Thoracic aorta (tissue), 2 donors: ENCODE results near the gene CACNA2D4. TPM values are rescaled to one million over a fixed set of nuclear protein-coding genes. Genes with fewer than 3 reads are reported as not detected.
A peak's percentile ranks its signal among the peaks of the same experiment; 100 is the strongest.

Experiments used
- ATAC-seq: fragments of 150-250 bp; one replicate; pipeline ENCODE4 v1.8.0; 2017; ENCODE audit warnings: low read depth; ENCODE audit not compliant: insufficient number of reproducible peaks, low FRiP score
- DNase-seq: peaks from one replicate; pipeline ENCODE4 v3.0.0-alpha.2; 2020; ENCODE audit warnings: low spot score
- H3K27ac ChIP-seq, 2 donors: fragments of 200-600 bp; sonication (generic); 1 replicate in 1 of 2; 2 replicates in 1 of 2; pipeline ENCODE4 v1.5.1; 2016; ENCODE audit warnings: mild to moderate bottlenecking in 2 of 2, moderate library complexity in 2 of 2
- H3K27me3 ChIP-seq: fragments of 200-600 bp; sonication (generic); replicated peaks from 2 replicates; pipeline ENCODE4 v1.6.0; 2016; ENCODE audit warnings: mild to moderate bottlenecking; ENCODE audit not compliant: insufficient read depth
- H3K36me3 ChIP-seq: fragments of 200-600 bp; sonication (generic); one replicate; pipeline ENCODE4 v1.5.1; 2016
- H3K4me1 ChIP-seq, 2 donors: fragments of 200-600 bp; sonication (generic); 1 replicate in 1 of 2; 2 replicates in 1 of 2; pipeline versions ENCODE4 v1.5.1 to v1.6.0; 2016; ENCODE audit warnings: low read depth in 2 of 2, mild to moderate bottlenecking in 1 of 2; ENCODE audit not compliant: control insufficient read depth in 1 of 2
- H3K4me3 ChIP-seq: fragments of 200-600 bp; sonication (generic); 2 replicates; pipeline ENCODE4 v1.5.1; 2016; ENCODE audit warnings: mild to moderate bottlenecking
- H3K9me3 ChIP-seq: fragments of 200-600 bp; sonication (generic); 2 replicates; pipeline ENCODE4 v1.5.1; 2016
- CTCF ChIP-seq: fragments of 200-600 bp; sonication (generic); IDR thresholded peaks from one replicate; pipeline ENCODE4 v1.5.1; 2019; ENCODE audit warnings: antibody characterized with exemption
- total RNA-seq, 2 donors: library from RNA; depleted of rRNA; stranded (reverse); fragments of >200 nt; gene quantifications; one replicate each; pipeline versions ENCODE4 v1.1.0 to v1.2.3, GENCODE V29; 2016

The CACNA2D4 gene
- total RNA-seq, 2 donors from 2014 or later, result 8.7 to 12.3 TPM

GRCh38 chr12:1929241-1929984 lies 11.0 kb upstream of the CACNA2D4 start:
- Histone ChIP-seq H3K4me3 (no peak overlapping the region), H3K9me3 (no peaks in the 10 kb centered on the region), H3K27ac (no peak overlapping the region), H3K36me3 (no peaks in the 10 kb centered on the region), H3K27me3 (no peaks in the 10 kb centered on the region), H3K4me1 (peaks cover 20 to 73% of the 10 kb centered on the region in 2 donors)
- ATAC-seq (no peak), DNase-seq (no peak)
- TF ChIP-seq CTCF, result no peak

DNA sequence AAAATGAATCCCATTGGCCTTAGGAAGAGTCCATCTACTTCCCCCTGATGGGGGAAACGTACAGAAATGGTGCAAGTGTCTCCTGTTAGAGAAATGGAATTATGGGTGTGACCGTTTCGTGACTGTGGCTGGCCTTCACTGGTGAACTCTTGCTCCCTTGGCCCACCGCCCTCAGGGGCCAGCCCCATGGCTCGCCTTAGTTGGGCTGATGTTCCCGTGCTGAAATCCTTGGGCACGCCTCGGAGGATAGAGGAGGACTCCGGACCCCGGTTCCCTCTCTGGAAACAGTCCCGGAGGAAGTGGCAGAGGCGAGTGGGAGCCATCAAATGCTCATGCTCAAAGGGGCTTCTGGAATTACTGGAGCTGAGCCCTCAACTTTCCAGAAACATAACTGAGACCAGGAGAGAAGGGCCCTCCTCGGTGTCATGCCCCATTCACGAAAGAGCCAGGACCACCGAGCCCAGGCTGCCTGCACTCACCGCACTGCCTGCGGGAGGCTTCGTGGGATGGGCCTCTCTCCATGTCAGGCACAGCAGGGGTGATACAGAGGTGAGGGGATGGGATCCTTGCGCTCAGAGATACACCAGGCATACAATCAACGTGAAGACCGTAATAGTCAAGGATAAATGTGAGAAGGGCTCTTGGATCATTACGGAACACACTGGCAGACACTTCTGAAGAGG lies 10.1 kb upstream of the CACNA2D4 start:
- Histone ChIP-seq H3K9me3 (no peaks in the 10 kb centered on the region), H3K4me3 (no peak overlapping the region), H3K27me3 (no peaks in the 10 kb centered on the region), H3K4me1 (peaks cover 21 to 67% of the 10 kb centered on the region in 2 donors), H3K27ac (no peak overlapping the region), H3K36me3 (no peaks in the 10 kb centered on the region)
- no peak for DNase-seq
- no peak for TF ChIP-seq CTCF
- ATAC-seq, result no peak

GRCh38 chr12:1927751-1928351 lies 9.4 kb upstream of the CACNA2D4 start:
- no peak for DNase-seq
- Histone ChIP-seq H3K27me3 (no peaks in the 10 kb centered on the region), H3K4me1 (peaks cover 21 to 60% of the 10 kb centered on the region in 2 donors), H3K36me3 (no peaks in the 10 kb centered on the region), H3K9me3 (no peaks in the 10 kb centered on the region), H3K4me3 (no peak overlapping the region), H3K27ac (no peak overlapping the region)
- ATAC-seq, result peak; percentile 33
- TF ChIP-seq CTCF, result no peak

GRCh38 chr12:1927051-1927680 lies 8.7 kb upstream of the CACNA2D4 start:
- no peaks in the 10 kb centered on the region for H3K9me3 ChIP-seq
- no peaks in the 10 kb centered on the region for H3K27me3 ChIP-seq
- ATAC-seq (no peak), DNase-seq (no peak)
- no peaks in the 10 kb centered on the region for H3K36me3 ChIP-seq
- H3K4me3 ChIP-seq, result no peak overlapping the region
- TF ChIP-seq CTCF, result no peak
- peaks cover 17 to 53% of the 10 kb centered on the region in 2 donors for H3K4me1 ChIP-seq
- no peak overlapping the region for H3K27ac ChIP-seq

- H3K36me3 ChIP-seq, result no peaks in the 10 kb centered on the region
- no peaks in the 10 kb centered on the region for H3K27me3 ChIP-seq
- H3K4me1 ChIP-seq, result peaks cover 17 to 44% of the 10 kb centered on the region in 2 donors
- no peak overlapping the region for H3K27ac ChIP-seq
- DNase-seq, result no peak
- no peak for ATAC-seq
- H3K4me3 ChIP-seq, result no peak overlapping the region
- TF ChIP-seq CTCF, result no peak
- H3K9me3 ChIP-seq, result no peaks in the 10 kb centered on the region
Observed at GRCh38 chr12:1926251-1926657, 7.8 kb upstream of the CACNA2D4 start.
